GM18868 (cell line): Measurements from ENCODE around the gene CEP41.

Experiments
- ATAC-seq: cut with Tn5 transposase; IDR thresholded peaks from one replicate; pipeline ENCODE4 v1.9.1; 2021; ENCODE audit warnings: mild to moderate bottlenecking, moderate library complexity; ENCODE audit not compliant: unreplicated experiment

The CEP41 gene

DNA sequence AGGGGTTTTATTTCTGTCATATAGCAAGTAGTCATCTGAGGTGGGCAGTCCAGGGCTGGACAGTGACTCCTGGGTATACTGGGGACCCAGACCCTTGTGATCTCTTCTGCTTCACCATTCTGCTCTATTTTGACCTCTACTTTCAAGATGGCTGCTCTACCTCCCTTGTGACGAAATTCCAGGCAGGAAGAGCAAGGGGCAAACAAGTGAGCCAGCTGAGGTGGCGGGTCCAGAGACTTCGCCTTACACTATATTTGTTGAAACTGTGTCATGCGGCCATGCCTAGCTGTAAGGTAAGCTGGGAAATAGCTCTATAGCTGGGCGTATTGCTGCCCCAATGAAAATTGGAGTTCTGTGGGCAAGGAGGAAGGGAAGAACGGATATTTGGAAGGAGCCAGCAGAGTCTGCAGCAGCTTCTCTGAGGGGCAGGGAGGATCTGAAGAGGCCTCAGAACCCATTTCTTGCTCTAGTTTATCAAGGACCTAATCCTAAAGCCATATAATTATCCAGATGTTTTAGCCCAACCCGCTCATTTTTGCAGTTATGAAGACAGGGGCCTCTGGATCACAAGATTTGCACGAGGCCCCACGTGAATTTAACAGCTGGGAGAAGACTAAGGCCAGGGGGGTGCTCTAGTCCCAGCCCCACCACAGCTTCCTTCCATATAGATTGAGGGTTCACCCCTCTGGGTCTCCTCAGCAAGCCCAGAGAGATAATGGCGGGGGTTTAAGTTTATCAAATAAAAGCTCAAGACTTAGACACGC lies 68.2 kb downstream of the CEP41 start:
- ATAC-seq: no peak

DNA sequence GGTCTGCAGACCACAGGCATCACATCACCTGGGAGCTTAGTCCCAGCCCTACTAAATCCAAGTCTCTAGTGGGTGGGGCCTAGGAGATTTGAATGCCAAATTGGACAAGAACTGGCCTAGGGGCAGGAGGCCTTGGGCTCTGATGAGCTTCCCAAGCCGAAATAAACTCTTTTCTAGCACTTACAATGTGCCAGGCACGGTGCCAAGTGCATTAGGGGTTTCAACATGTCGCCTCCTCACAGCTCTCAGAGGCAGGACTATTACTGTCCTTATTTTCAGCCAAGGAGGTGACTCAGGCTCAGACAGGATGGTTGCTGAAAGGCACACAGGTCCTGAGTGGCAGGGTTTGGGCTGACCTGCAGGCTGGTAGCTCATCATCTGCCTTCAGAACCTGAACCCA lies 69.8 kb downstream of the CEP41 start:
- no peak for ATAC-seq

DNA sequence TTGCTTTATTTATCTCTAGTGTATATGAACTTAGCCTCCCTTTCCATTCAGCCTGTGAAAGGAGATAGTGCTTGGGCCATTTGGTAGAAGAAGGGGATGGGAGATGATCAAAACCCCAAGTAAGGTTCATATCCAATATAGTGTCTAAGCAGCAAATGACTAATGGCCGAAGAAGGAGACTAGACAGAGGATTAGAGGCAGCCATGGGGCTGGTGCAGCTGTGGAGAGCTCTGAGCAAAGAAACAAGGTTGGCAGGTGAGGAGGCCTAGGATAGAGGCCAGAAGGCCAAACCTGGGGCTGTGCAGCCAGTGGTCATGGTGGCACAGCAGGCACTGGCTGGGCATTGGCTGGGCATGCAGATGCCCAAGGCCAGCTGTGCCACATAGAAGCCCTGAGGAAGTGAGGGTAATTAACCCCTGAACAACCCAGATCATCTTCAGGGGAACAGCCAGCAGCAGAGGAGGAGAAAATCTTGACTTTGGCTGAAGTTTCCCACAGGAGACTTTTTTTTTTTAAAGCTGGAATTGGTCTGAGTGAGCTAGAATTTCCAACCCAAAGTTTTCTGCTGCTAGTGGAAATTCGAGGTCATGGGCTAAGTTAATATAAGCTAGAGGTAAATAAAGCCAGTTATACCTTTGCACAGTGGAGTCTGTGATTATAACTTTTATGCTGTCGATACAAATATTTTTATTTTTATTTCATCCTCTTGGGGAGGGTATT lies 70.8 kb downstream of the CEP41 start:
- ATAC-seq: no peak

DNA sequence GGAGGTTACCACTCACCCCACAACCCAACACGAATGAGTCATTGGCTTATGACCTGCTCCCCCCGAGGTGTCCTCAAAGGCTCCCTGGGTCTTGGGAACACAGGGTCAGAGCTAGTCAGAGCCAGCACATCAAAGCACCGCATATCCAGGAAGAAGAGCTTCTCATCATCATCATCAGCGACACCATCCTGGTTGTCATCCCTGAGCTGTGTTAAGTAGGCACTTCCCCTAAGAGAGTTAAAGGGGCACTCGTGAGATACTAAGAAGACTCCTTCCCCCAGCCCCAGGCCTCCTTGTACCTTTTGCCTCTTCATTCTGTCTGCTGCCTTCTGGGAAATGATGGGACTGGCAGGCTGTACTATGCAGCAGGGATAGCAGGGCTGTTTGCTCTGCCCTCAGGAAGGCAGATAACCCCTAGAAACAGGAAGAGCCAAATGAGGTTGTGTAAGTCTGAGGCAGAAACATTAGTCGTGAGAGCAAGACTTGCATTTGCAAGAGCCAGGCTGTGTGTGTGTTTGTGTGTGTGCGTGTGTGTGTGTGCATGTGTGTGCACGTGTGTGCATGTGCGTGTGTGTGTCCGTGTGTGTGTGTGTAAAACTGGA lies 71.6 kb downstream of the CEP41 start:
- ATAC-seq: no peak

DNA sequence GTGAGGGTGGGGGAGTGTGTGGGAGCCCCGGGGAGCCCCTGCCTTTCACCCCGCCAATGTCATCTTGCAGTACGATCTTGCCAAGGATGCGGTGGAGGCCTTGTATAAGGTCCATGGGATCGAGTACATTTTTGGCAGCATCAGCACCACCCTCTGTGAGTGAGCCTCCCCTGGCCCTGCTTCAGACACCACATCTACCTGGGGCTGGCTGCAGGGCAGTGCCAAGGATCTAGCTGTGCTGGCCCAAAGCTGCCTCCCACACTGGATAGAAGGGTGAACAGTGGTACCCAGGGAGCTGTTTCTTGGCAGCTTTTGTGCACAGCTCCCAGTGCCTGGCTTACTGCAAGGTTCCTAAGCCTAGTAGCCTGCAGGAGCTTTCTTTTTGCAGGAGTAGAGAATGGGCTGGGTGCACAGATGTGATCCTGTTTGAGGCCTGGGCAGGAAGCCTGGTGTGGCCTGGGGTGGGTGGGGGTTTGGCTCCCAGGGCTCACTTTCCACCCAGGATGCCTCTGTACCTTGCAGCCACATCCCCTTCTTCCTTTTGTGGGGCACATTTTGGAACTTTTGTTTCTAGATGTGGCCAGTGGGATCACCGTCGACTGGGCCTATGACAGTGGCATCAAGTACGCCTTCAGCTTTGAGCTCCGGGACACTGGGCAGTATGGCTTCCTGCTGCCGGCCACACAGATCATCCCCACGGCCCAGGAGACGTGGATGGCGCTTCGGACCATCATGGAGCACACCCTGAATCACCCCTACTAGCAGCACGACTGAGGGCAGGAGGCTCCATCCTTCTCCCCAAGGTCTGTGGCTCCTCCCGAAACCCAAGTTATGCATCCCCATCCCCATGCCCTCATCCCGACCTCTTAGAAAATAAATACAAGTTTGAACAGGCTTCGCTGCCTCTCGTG lies 72.7 kb downstream of the CEP41 start:
- no peak for ATAC-seq

DNA sequence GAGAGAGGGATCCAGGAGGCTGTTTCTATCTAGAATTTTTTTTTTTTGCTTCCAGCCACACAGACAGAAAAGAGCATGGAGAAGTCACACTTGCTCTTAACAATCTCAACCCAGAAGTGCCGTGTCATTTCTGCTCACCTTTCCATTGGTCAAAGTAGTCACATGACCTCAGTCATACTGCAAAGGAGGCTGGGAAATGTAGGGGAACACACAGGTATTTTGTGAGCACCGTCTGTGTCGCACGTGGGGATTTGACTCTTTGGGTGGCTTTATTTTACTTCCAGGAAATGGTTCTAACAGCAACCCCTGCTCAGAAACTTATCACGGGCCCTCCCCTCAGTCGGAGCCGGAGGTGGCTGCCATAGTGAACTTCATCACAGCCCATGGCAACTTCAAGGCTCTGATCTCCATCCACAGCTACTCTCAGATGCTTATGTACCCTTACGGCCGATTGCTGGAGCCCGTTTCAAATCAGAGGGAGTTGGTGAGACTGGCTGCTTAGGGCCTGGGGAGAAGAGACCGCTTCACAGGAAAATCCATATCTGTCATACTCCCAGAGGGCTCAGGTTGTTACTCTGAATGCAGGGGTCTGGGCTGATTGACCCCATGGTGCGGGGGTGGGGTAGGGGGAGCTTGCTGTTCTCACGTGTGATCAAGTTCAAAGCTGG lies 73.6 kb downstream of the CEP41 start:
- no peak for ATAC-seq

DNA sequence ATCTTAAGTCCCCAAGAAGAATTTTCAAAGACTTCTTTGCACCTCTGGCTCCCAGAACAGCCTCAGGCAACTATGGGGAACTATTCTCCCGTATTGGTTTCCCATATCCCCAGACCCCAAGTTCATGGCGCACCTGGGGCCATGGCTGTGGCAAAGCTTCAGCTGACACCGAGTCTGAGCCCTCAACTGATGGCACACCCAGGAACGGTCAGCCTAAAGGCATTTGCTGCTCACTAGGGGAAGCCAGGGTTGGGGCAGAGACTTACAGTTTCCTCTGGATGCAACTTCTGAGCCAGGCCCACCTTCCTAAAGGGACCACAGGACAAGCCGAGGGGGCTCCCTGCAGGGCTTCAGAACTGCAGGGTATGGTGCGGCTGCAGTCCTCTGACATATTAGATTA lies 74.3 kb downstream of the CEP41 start:
- no peak for ATAC-seq

DNA sequence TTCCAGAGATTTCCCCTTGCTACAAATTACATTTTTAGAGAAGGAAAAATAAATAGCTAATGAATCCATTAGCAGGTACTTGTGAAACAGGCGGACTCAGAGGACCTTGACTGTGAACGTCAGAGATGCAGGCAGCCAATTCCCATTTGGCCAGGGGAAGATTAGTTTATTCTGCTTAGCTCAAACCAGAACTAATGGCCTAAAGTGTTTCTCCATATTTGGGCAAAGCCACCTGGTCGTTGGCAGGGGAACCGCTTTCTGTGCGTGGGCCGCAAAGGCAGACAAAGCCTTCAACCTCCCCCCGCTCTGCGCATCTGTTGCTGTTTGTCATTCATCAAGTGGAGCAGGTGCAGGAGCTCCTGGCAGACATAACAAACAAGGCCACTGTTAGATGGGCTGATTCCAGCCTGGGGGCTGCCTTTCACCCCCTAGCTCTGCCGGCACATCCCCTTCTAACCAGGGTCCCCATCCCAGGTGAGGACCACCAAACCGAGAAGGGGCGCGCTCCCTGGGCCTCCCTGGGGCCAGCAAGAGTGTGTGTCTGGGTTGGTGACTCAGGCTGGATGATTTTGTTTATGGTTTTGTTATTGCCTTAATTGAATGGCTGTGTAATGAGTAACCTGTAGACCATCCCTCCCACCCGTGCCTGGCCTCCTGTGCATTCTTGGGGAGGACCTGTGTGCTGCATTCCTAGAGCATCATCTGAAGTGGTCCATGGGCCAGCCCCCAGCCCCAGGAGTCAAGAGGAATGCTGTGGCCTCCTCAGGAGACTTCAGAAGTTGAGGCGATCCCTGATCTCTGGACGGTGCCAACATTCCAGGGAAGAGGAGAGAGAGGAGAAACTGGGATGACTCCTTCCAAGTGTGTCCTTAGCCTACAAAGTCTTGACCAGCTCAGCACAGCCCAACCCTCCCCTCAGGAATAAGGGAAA lies 75.0 kb downstream of the CEP41 start:
- peak; percentile 78 for ATAC-seq

DNA sequence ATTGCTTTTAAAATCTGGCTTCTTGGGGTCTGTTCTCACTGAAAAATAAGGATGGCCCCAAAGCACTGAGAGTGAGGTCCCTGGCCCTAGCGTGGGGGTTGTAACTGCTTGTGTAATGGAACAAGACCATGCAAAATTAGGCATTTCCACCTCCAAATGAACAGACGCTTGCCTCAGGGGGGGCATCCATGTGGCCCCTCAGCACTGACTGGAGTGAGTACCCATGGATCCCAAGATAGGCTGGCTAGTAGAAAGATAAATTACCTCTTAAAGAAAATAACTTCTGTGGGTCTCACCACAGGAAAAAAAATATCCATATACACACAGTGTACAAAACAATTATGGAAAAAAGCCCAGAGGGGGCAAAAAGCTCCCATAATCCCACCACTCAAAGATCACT lies 75.7 kb downstream of the CEP41 start:
- no peak for ATAC-seq

DNA sequence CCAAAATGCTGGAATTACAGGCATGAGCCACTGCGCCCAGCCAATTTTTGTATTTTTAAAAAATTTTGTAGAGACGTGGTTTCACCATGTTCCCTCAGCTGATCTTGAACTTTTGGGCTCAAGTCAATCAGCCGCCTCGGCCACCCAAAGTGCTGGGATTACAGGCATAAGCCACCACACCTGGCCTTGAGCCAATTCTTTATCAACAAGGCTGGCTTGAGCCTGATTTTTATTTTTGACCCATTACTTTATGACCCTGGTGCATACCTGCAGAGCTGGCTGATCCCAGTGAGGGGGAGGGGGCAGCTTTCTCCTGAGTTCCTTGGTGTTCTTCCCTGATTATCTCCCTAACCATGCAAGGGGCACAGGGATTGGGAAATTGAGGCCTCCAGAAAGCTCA lies 76.4 kb downstream of the CEP41 start:
- no peak for ATAC-seq

DNA sequence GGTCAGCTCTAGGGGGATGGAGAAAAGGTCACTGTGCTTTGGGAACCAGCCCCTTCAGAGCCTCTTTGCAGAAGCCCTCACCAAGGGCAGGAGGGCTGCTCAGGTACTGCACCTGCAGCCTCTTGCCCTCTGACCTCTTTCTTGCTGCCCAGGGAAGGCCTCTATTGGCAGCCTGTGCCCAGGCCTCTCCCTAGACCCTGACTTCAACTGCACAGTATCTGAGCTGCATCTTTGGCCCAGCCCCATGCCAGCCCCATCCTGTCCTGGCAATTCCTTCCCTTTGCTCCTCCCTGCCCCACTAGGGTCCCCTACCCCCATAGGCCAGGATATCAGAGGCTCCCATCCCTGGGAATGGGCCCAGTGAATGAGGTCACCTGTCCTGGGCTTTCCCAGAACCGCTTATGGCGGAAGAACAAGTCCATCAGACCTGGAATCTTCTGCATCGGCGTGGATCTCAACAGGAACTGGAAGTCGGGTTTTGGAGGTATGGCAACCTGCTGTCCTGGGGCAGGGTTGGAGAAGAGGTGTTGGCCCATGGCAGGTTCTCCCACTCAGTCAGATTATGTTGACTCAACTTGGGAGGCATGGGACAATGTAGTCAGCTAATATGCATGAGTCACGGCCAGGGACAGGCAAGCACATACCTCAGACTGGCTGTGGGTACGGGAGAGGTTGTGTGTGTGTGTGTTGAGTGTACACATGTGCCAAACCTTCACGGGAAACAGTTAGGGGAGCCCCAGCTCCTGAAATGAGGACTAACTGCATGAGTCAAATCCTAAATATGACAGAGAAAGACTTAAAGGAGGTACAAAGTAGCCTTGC lies 77.6 kb downstream of the CEP41 start:
- ATAC-seq: peak; percentile 44

DNA sequence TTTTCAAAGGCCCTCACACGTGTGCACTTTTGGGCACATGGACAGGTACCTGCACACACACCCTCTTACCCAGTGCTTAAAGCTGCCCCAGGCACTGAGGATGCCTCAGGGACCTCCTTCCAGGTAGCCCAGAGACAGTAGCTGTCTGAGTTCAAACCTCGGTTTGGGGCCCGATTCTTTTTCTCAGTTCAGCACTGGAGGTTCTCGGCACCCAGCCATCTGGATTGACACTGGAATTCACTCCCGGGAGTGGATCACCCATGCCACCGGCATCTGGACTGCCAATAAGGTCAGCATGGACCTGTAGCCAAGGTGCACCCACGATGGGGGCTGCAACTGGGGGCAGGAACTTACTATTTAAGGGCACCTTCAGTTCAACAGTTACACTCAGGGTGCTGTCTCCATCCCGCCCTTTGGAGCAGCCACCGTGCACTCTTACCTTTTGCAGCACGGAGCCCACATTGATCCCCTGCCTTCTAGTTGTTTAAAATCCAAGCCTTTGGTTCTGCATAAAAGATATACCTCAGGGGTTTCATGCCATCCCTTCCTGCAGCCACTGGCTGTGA lies 78.5 kb downstream of the CEP41 start:
- ATAC-seq: no peak

DNA sequence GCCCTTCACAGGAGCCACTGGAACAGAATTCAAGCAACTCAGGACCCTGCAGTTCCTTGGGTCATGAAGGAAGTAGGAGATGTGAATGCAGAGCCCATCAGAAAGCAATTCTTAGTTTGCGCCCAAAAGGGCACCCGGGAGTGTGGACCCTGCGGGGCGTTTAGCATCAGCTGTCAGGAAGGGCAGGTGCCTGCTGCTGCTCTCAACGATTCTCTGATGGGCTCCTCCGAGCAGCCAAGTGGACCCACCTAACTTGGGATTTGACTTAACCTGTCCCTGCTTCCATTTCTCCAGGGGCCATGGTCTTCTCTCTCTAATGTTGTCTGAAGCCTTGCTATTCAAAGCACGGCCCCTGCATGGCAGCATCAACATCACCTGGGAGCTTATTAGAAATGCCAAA lies 79.1 kb downstream of the CEP41 start:
- ATAC-seq: no peak

DNA sequence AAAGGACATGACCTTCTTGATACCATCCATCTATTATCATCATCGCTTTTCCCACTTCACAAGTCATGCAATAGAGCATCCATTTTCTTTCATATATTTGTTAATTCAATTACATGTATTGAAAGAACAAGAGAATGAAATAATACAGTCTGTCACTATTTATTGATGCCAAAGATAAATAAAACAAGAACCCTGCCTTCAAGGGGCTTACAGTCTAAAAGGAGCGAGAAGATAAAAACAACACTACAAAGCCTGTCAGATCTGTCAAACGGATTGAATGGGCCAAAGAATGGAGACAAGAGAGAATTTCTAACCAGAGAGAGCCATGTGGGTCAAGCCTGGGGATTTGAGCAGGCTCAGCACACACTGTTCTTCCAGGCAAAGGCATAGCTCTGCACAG lies 80.3 kb downstream of the CEP41 start:
- no peak for ATAC-seq

DNA sequence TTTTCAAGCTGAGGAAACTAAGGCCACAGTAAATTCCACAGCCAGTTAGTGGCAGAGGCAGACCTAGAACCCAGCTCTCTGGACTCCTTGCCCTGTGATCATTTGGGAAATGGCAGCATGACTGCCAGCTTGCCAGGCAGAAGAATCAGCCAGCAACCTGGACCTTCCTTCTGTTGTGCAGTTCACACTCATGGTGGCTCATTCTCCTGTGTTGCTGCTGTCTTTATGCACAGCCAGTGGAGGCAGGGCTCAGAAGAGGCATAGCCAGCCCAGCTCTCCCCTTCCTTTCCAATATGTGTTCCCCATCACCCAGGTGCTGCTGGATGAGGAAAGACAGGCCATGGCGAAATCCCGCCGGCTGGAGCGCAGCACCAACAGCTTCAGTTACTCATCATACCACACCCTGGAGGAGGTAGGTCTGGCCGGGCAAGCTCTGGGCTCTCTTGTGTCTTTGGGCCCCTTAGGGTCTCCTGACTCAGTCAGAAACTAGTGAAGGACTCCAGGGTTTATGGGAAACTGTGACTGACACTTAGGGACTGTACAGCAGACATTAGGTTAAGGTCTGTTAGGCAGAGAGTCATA lies 81.4 kb downstream of the CEP41 start:
- no peak for ATAC-seq

DNA sequence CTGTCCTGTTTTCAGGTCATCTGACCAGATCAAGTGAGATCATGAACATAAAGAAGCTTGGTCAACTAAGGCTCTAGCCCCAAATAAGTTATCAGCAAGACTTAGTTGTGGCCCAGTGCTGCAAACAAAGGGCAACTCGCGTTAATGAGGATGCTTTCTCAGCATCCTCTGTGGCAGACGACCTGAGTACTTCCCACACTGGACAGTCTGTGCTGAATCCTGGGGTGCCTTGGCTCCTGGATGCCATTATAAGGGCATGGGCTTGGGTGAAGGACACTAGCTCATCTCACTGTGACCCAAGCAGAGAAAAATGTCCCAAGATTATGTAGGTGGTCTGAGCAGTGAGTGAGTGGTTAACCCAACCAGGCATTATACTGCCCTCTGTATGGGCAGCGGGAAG lies 82.3 kb downstream of the CEP41 start:
- no peak for ATAC-seq

DNA sequence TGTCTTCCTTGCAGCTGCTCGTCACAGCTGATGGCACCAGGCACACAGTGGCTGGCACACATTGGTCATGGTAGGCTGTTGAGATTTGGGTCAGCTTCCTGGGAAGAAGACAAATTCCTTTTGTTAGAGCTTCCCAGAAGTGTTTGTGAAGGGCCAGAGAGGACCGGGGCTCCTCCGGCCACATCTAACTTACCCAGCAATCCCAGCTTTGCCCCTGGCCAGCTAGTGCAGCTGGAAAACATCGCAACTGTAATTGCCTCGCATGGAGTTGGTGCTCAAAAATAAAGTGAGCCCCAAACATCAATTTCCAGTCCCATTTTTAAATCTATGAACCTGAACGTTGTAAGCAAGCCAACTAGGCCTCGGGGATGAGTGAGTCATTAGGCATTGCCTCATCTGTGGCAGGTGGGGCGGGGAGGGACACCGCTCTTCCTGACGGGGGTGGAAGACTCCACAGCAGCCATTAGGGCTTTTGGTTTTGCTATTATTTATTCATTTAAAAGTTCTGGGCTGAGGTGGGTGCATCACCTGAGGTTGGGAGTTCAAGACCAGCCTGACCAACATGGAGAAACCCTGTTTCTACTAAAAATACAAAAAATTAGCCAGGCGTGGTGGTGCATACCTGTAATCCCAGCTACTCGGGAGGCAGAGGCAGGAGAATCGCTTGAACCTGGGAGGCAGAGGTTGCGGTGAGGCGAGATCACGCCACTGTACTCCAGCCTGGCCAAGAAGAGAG lies 83.8 kb downstream of the CEP41 start:
- no peak for ATAC-seq
